ENCODE measurements around the gene PCDHGA1. TPM values are rescaled to one million over a fixed set of nuclear protein-coding genes. Genes with fewer than 3 reads are reported as not detected.
A peak's percentile ranks its signal among the peaks of the same experiment; 100 is the strongest.

Gene PCDHGA1
- polyA plus RNA-seq, 3 donors: not detected

DNA sequence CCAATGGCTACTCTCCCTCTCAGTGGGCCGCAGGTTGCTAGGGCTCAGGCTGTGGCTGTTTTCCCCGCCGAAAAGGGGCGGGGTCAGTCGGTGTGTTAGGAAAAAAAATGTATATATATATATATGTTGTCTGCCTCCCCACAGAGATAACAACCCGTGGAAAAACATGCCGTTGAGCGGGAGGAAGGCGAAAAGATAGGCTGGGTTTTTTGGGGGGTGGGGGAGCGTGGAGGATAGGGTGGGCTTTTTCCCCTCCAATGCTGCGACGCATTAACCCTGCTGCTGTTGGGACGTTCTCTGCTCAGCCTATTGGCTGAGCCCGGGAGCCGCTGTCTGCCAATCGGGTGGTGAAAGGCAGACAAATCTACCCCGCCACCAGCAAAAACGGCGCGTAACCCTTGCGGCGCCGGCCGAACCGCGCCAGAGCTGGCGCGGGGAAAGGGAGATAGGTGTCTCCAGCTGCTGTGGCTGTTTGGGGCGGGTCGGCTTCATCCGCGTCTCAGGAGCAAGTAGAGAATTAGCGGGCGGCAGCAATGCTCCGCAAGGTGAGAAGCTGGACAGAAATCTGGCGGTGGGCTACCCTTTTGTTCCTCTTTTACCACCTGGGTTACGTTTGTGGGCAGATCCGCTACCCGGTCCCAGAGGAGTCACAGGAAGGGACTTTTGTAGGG lies 154.5 kb downstream of the PCDHGA1 start, which contains the start of gene PCDHGC4:
Gene PCDHGC4, plus strand, starts transcription at position 390 of the 671 bp plus-strand sequence. Its CDS starts 144 bp downstream, at position 534.
- intact Hi-C loops (cut with micrococcal nuclease): no loop called here
- WGBS (ENCODE audit: insufficient coverage): 4% methylated on average over 24 of the region's 39 CpGs
- peaks cover 53 to 76% (median 71%) of the 10 kb centered on the region in 3 donors for H3K27me3 Mint-ChIP-seq (ENCODE audit: low read depth in 3 of 3)
- H2AFZ ChIP-seq (ENCODE audit: insufficient read depth, low read depth, low read length, poor library complexity, severe bottlenecking): no peak within 1 kb of the TSS
- no peak for DNase-seq
- H3K79me2 ChIP-seq (ENCODE audit: insufficient read depth, low read length): no peaks in the 10 kb centered on the region
- TF ChIP-seq, protein P1, sequence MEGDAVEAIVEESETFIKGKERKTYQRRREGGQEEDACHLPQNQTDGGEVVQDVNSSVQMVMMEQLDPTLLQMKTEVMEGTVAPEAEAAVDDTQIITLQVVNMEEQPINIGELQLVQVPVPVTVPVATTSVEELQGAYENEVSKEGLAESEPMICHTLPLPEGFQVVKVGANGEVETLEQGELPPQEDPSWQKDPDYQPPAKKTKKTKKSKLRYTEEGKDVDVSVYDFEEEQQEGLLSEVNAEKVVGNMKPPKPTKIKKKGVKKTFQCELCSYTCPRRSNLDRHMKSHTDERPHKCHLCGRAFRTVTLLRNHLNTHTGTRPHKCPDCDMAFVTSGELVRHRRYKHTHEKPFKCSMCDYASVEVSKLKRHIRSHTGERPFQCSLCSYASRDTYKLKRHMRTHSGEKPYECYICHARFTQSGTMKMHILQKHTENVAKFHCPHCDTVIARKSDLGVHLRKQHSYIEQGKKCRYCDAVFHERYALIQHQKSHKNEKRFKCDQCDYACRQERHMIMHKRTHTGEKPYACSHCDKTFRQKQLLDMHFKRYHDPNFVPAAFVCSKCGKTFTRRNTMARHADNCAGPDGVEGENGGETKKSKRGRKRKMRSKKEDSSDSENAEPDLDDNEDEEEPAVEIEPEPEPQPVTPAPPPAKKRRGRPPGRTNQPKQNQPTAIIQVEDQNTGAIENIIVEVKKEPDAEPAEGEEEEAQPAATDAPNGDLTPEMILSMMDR (IDR thresholded peaks at IDR 0.05): no peak
- H3K9me3 ChIP-seq (replicated peaks in 1 of 2; ENCODE audit: control insufficient read depth in 1 of 2, insufficient read depth in 1 of 2, low read length in 2 of 2): peaks cover 0 to 15% of the 10 kb centered on the region in 2 donors
- no peak within 1 kb of the TSS for H3K27ac Mint-ChIP-seq
- H4K20me1 ChIP-seq (ENCODE audit: insufficient read depth, low read length): no peaks in the 10 kb centered on the region
- H3K27ac ChIP-seq (ENCODE audit: low read depth in 1 of 2, low read length in 2 of 2): no peak within 1 kb of the TSS
- H3K27me3 ChIP-seq (ENCODE audit: control insufficient read depth in 2 of 2, insufficient read depth in 2 of 2, low read length in 2 of 2): peaks cover 37 to 82% of the 10 kb centered on the region in 2 donors
- H3K9me3 Mint-ChIP-seq: peaks cover 0 to 12% (median 8%) of the 10 kb centered on the region in 7 donors
- H3K4me3 Mint-ChIP-seq: peak within 1 kb of the TSS in 1 of 2 donors; percentile 76
- H3K4me2 ChIP-seq (replicated peaks; ENCODE audit: extremely low read depth, low read length, poor library complexity, severe bottlenecking): no peak within 1 kb of the TSS
- H3K4me1 ChIP-seq (ENCODE audit: control insufficient read depth in 1 of 2, insufficient read depth in 2 of 2, low read length in 2 of 2): no peaks in the 10 kb centered on the region
- H3K4me1 Mint-ChIP-seq: peaks cover 9% of the 10 kb centered on the region
- no peaks in the 10 kb centered on the region for H3K36me3 ChIP-seq (replicated peaks in 1 of 2; ENCODE audit: control insufficient read depth in 1 of 2, insufficient read depth in 2 of 2, low read length in 2 of 2)
- H3K9ac ChIP-seq (ENCODE audit: insufficient read depth, low read length, poor library complexity, severe bottlenecking): no peak within 1 kb of the TSS
- H3K36me3 Mint-ChIP-seq: no peaks in the 10 kb centered on the region
- no peak within 1 kb of the TSS for H3K4me3 ChIP-seq (replicated peaks in 1 of 3; ENCODE audit: low read depth in 2 of 3, low read length in 3 of 3)

DNA sequence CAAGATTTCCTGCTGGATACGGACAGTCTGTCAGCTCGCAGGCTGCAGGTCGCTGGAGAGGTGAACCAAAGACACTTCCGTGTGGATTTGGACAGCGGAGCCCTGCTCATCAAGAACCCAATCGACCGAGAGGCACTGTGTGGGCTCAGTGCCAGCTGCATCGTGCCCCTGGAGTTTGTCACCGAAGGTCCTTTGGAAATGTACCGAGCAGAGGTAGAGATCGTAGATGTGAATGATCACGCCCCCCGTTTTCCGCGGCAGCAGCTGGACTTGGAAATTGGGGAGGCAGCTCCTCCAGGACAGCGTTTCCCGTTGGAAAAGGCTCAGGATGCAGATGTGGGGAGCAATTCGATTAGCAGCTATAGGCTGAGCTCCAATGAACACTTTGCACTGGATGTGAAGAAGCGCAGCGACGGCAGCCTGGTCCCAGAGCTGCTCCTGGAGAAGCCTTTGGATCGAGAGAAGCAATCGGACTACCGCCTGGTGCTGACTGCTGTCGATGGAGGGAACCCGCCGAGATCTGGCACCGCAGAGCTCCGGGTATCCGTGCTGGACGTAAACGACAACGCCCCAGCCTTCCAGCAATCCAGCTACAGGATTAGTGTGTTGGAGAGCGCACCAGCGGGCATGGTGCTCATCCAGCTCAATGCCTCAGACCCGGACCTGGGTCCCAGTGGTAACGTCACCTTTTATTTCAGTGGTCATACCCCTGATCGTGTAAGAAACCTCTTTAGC lies 155.2 kb downstream of the PCDHGA1 start:
- Mint-ChIP-seq H3K9me3 (peaks cover 0 to 14% (median 8%) of the 10 kb centered on the region in 7 donors), H3K27me3 (ENCODE audit: low read depth in 3 of 3) (peaks cover 60 to 83% (median 78%) of the 10 kb centered on the region in 3 donors), H3K4me3 (peak overlapping the region in 1 of 2 donors; percentile 76), H3K4me1 (peaks cover 8% of the 10 kb centered on the region), H3K36me3 (no peaks in the 10 kb centered on the region), H3K27ac (no peak overlapping the region)
- TF ChIP-seq, protein P1 (IDR thresholded peaks at IDR 0.05): no peak
- Histone ChIP-seq H3K36me3 (replicated peaks in 1 of 2; ENCODE audit: control insufficient read depth in 1 of 2, insufficient read depth in 2 of 2, low read length in 2 of 2) (no peaks in the 10 kb centered on the region), H3K9me3 (replicated peaks in 1 of 2; ENCODE audit: control insufficient read depth in 1 of 2, insufficient read depth in 1 of 2, low read length in 2 of 2) (peaks cover 0 to 17% of the 10 kb centered on the region in 2 donors), H3K79me2 (ENCODE audit: insufficient read depth, low read length) (no peaks in the 10 kb centered on the region), H3K4me2 (replicated peaks; ENCODE audit: extremely low read depth, low read length, poor library complexity, severe bottlenecking) (no peak overlapping the region), H3K27ac (ENCODE audit: low read depth in 1 of 2, low read length in 2 of 2) (no peak overlapping the region), H3K9ac (ENCODE audit: insufficient read depth, low read length, poor library complexity, severe bottlenecking) (no peak overlapping the region), H3K27me3 (ENCODE audit: control insufficient read depth in 2 of 2, insufficient read depth in 2 of 2, low read length in 2 of 2) (peaks cover 42 to 88% of the 10 kb centered on the region in 2 donors), H4K20me1 (ENCODE audit: insufficient read depth, low read length) (no peaks in the 10 kb centered on the region), H3K4me3 (replicated peaks in 1 of 3; ENCODE audit: low read depth in 2 of 3, low read length in 3 of 3) (no peak overlapping the region), H2AFZ (ENCODE audit: insufficient read depth, low read depth, low read length, poor library complexity, severe bottlenecking) (no peak overlapping the region), H3K4me1 (ENCODE audit: control insufficient read depth in 1 of 2, insufficient read depth in 2 of 2, low read length in 2 of 2) (no peaks in the 10 kb centered on the region)
- no peak for DNase-seq
- WGBS (ENCODE audit: insufficient coverage): 46% methylated on average over 33 of the region's 38 CpGs
- intact Hi-C loops (cut with micrococcal nuclease): no loop called here

All from CD14-positive monocyte (primary cell).